ENCODE results near the gene CNTN1. TPM values are rescaled to one million over a fixed set of nuclear protein-coding genes. Genes with fewer than 3 reads are reported as not detected.

The CNTN1 gene
- total and polyA plus RNA-seq, 10 of the 15 experiments (the other 5 are each of a cell fraction or from before 2014, with no cell fraction given): 0.06 to 0.14 TPM; not detected in 8

DNA sequence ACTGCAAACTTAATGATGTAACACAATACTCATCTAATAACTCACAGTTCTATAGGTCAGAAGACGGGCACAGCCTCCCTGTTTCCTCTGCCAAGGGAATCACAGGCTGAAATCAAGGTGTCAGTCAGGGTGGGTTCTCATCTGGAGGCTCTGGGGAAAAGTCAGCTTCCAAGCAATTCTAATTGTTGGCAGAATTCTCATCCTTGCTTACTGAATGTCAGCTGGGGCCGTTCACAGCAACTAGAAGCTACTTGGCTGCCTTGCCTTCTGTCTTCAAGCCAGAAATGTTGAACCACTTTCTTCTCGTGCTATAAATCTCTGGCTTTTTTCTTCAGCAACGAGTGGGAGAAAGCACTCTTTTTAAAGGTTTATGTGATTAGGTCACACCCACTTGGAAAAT lies 415.8 kb downstream of the CNTN1 start (continued):
- TF ChIP-seq, protein P1, sequence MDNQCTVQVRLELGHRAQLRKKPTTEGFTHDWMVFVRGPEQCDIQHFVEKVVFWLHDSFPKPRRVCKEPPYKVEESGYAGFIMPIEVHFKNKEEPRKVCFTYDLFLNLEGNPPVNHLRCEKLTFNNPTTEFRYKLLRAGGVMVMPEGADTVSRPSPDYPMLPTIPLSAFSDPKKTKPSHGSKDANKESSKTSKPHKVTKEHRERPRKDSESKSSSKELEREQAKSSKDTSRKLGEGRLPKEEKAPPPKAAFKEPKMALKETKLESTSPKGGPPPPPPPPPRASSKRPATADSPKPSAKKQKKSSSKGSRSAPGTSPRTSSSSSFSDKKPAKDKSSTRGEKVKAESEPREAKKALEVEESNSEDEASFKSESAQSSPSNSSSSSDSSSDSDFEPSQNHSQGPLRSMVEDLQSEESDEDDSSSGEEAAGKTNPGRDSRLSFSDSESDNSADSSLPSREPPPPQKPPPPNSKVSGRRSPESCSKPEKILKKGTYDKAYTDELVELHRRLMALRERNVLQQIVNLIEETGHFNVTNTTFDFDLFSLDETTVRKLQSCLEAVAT (IDR thresholded peaks at IDR 0.05): no peak
- no peak for TF ChIP-seq NR2C1 (IDR thresholded peaks at IDR 0.05)
- no peak for TF ChIP-seq BACH1 (IDR thresholded peaks at IDR 0.05; ENCODE audit: borderline replicate concordance)
- TF ChIP-seq, protein P2, sequence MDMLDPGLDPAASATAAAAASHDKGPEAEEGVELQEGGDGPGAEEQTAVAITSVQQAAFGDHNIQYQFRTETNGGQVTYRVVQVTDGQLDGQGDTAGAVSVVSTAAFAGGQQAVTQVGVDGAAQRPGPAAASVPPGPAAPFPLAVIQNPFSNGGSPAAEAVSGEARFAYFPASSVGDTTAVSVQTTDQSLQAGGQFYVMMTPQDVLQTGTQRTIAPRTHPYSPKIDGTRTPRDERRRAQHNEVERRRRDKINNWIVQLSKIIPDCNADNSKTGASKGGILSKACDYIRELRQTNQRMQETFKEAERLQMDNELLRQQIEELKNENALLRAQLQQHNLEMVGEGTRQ (IDR thresholded peaks at IDR 0.05; ENCODE audit: borderline replicate concordance, low read depth, low read length): no peak
- TF ChIP-seq LARP7 (IDR thresholded peaks at IDR 0.05): no peak
- TF ChIP-seq MTA3 (IDR thresholded peaks at IDR 0.05; ENCODE audit: borderline replicate concordance, low read length): no peak
- no peak for TF ChIP-seq MYC (IDR thresholded peaks at IDR 0.05; ENCODE audit: insufficient read depth, insufficient read length, insufficient replicate concordance, low read length, severe bottlenecking)
- TF ChIP-seq BMI1 (IDR thresholded peaks at IDR 0.05; ENCODE audit: borderline replicate concordance): no peak
- no peak for TF ChIP-seq EGR1 (IDR thresholded peaks at IDR 0.05; ENCODE audit: borderline replicate concordance in 1 of 2, low read depth in 2 of 2, low read length in 2 of 2)
- TF ChIP-seq MXI1 (IDR thresholded peaks at IDR 0.05; ENCODE audit: low read depth, low read length): no peak
- no peak for TF ChIP-seq ZNF24 (IDR thresholded peaks at IDR 0.05)

DNA sequence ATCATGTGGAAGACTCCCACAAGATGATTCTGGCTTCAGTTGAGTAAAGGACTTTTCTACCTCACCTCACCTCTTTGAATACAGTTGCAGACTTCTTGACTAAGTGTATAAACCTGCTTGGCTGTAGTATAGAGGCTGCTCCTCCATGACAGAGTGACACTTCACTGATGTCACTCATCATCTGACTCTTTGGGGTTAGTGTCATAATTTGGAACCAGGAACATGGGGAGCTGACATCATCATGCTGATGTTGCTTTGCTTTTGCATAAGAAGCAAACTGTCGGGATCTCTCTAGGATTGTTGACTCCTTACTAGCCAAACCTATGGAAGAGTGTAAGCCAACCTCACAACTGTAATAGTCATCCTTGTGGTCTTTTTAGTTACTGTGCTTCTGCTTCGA lies 420.7 kb downstream of the CNTN1 start:
- intact Hi-C loops (cut with micrococcal nuclease; ENCODE audit: unreplicated experiment) (no loop called here), in situ Hi-C loops (cut with MboI) (no loop called here)
- TF ChIP-seq, protein P3, sequence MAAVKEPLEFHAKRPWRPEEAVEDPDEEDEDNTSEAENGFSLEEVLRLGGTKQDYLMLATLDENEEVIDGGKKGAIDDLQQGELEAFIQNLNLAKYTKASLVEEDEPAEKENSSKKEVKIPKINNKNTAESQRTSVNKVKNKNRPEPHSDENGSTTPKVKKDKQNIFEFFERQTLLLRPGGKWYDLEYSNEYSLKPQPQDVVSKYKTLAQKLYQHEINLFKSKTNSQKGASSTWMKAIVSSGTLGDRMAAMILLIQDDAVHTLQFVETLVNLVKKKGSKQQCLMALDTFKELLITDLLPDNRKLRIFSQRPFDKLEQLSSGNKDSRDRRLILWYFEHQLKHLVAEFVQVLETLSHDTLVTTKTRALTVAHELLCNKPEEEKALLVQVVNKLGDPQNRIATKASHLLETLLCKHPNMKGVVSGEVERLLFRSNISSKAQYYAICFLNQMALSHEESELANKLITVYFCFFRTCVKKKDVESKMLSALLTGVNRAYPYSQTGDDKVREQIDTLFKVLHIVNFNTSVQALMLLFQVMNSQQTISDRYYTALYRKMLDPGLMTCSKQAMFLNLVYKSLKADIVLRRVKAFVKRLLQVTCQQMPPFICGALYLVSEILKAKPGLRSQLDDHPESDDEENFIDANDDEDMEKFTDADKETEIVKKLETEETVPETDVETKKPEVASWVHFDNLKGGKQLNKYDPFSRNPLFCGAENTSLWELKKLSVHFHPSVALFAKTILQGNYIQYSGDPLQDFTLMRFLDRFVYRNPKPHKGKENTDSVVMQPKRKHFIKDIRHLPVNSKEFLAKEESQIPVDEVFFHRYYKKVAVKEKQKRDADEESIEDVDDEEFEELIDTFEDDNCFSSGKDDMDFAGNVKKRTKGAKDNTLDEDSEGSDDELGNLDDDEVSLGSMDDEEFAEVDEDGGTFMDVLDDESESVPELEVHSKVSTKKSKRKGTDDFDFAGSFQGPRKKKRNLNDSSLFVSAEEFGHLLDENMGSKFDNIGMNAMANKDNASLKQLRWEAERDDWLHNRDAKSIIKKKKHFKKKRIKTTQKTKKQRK (IDR thresholded peaks at IDR 0.05; ENCODE audit: low read depth, low read length): no peak
- WGBS (ENCODE audit: insufficient coverage, insufficient replicate concordance, low lambda C conversion rate, missing lambda C conversion rate): 17% methylated on average over 2 of the region's 2 CpGs
- Histone ChIP-seq H3K4me3 (no peak overlapping the region), H3K27me3 (replicated peaks in 1 of 2; ENCODE audit: control insufficient read depth in 2 of 2, insufficient read depth in 2 of 2, low read length in 1 of 2) (no peaks in the 10 kb centered on the region), H3K9me3 (replicated peaks; ENCODE audit: control insufficient read depth, insufficient read depth, low read length) (no peaks in the 10 kb centered on the region), H3K4me1 (ENCODE audit: control insufficient read depth, insufficient read depth, low read length) (no peaks in the 10 kb centered on the region), H3K9ac (ENCODE audit: control insufficient read depth, insufficient read depth, low read length) (no peak overlapping the region), H4K20me1 (ENCODE audit: control insufficient read depth, insufficient read depth) (no peaks in the 10 kb centered on the region), H3K4me2 (ENCODE audit: control insufficient read depth, insufficient read depth) (no peak overlapping the region), H3K27ac (ENCODE audit: control insufficient read depth, insufficient read depth) (no peak overlapping the region), H3K79me2 (ENCODE audit: control insufficient read depth, insufficient read depth, low read length) (no peaks in the 10 kb centered on the region), H3K36me3 (ENCODE audit: control insufficient read depth in 2 of 2, insufficient read depth in 2 of 2, low read length in 1 of 2) (no peaks in the 10 kb centered on the region), H2AFZ (ENCODE audit: control insufficient read depth, low read depth, low read length) (no peak overlapping the region)
- no peak for ATAC-seq
- POLR2A ChIA-PET: no interaction called here
- DNase-seq (ENCODE audit: low read depth, low spot score): no peak
- BruUV-seq (replicated peaks): no TSS peak
- CTCF ChIA-PET: no interaction called here
- FAIRE-seq: no peak
- SMC1A ChIA-PET (ENCODE audit: uncharacterized antibody, unreplicated experiment): no interaction called here
- RAD21 ChIA-PET (ENCODE audit: unreplicated experiment): no interaction called here
